Spleen (tissue), 7 donors: ENCODE measurements around the gene TAF11L12.
"Not testable (repeated sequence)": the region's sequence is repeated elsewhere in the genome, so short reads cannot be mapped to it uniquely, and the experiment has no call there.

Source experiments
- CTCF ChIP-seq, 11 experiments: fragments of 200-600 bp in 7 of 11; fragments of 450-650 bp in 4 of 11; sonication (generic) in 4 of 11; IDR thresholded peaks in 8 of 11; conservative IDR thresholded peaks in 3 of 11; 1 replicate in 7 of 11; 2 replicates in 4 of 11; pipeline versions ENCODE4 v1.4.0 to v1.8.0; 2016 to 2021; ENCODE audit warnings: antibody characterized with exemption in 11 of 11, inconsistent platforms in 4 of 11, mild to moderate bottlenecking in 1 of 11
- POLR2A ChIP-seq, 3 donors: fragments of 450-650 bp; IDR thresholded peaks; one replicate each; pipeline ENCODE4 v1.5.1; 2017; ENCODE audit warnings: antibody characterized with exemption in 3 of 3, mild to moderate bottlenecking in 1 of 3
- POLR2AphosphoS5 ChIP-seq, 3 donors: sonication (generic); formaldehyde crosslinking; IDR thresholded peaks; one replicate each; pipeline ENCODE4 v1.5.1; 2017; ENCODE audit warnings: antibody characterized with exemption in 3 of 3
- donor health status: DM: no; HTN: no; CAD: no; lungs with moderate emphysema.
- donor health status: DM: no; HTN: no; CAD: no.
- donor health status: DM: no; HTN: no; CAD: no.

- TF ChIP-seq POLR2AphosphoS5 (IDR thresholded peaks at IDR 0.05); CTCF (IDR thresholded peaks at IDR 0.05 in 8 of 11, conservative IDR thresholded peaks at IDR 0.05 in 3 of 11); POLR2A (IDR thresholded peaks at IDR 0.05): not testable (repeated sequence)
Measured at GRCh38 chr5:17603880-17604279, 6.3 kb upstream of the TAF11L12 start, which contains the start of gene TAF11L11.
